Measurements from ENCODE around the gene TFF3.

Gene TFF3

DNA sequence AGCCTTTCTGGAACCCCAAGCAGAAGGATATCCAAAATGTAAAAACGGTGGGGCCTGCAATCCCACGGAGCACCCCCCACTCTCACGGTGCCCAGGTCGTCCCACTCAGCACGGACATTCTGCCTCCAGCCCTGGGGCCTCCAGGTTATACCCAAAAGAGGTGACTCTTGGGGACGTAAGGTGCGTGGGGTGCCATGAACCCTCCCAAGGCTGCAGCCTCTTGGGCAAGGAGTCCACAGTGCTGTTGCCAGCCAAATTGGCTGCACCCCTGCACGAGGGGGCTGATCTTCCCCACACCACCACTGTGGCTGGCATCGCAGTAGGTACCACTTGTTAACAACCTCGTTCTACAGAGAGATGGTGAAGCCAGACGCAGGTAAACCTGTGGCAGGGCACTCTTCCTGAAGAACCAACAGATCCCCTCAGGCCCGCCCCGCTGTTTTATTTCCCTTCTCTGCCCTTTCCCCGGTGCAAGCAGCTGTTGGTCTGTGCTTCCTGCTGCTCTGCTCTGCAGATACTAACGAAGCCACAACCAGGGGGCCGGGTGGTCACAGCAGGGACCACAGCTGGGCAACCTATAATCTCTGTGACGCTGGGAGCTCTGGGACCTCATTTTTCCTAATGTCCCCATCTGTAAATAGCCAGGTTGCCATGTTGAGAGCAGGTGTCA, 8.7 kb downstream of the TFF3 start:
- in situ Hi-C loops (cut with MboI; ENCODE audit: low sequenced_read_pairs, unreplicated experiment), result no loop called here
- no peak for DNase-seq (ENCODE audit: low spot score)

DNA sequence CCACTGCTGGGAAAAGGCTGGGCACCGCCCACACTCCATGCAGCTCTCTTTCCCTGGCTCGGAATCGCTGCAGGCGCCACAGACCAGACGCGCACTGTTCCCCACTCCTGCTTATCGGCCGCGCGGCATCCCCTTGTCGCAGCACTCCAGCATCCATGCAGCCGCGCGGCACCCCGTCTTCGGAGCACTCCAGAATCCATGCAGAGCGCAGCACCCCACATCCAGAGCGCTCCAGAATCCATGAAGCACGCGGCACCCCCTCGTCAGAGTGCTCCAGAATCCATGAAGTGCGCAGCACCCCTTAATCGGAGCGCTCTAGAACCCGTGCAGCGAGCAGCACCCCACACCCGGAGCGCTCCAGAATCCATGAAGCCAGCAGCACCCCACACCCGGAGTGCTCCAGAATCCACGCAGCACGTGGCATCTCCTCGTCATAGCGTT, 9.5 kb downstream of the TFF3 start:
- no peak for TF ChIP-seq CTCF (IDR thresholded peaks at IDR 0.05; ENCODE audit: borderline replicate concordance, control extremely low read depth, extremely low read depth, insufficient read depth, missing control alignments)
- DNase-seq (ENCODE audit: low spot score), result no peak
- in situ Hi-C loops (cut with MboI; ENCODE audit: low sequenced_read_pairs, unreplicated experiment), result no loop called here

More for the DNA sequence above, 8.7 kb downstream of the TFF3 start:
- no peak for TF ChIP-seq CTCF (IDR thresholded peaks at IDR 0.05; ENCODE audit: borderline replicate concordance, control extremely low read depth, extremely low read depth, insufficient read depth, missing control alignments)

GRCh38 chr21:42304556-42305454, 10.4 kb downstream of the TFF3 start:
- no peak for TF ChIP-seq CTCF (IDR thresholded peaks at IDR 0.05; ENCODE audit: borderline replicate concordance, control extremely low read depth, extremely low read depth, insufficient read depth, missing control alignments)
- DNase-seq (ENCODE audit: low spot score), result no peak
- in situ Hi-C loops (cut with MboI; ENCODE audit: low sequenced_read_pairs, unreplicated experiment), result no loop called here

- in situ Hi-C loops (cut with MboI; ENCODE audit: low sequenced_read_pairs, unreplicated experiment), result no loop called here
- no peak for DNase-seq (ENCODE audit: low spot score)
- TF ChIP-seq CTCF (IDR thresholded peaks at IDR 0.05; ENCODE audit: borderline replicate concordance, control extremely low read depth, extremely low read depth, insufficient read depth, missing control alignments), result no peak
Observed at GRCh38 chr21:42303443-42303842, 11.8 kb downstream of the TFF3 start.

GRCh38 chr21:42302794-42303193, 12.4 kb downstream of the TFF3 start:
- DNase-seq (ENCODE audit: low spot score), result no peak
- TF ChIP-seq CTCF (IDR thresholded peaks at IDR 0.05; ENCODE audit: borderline replicate concordance, control extremely low read depth, extremely low read depth, insufficient read depth, missing control alignments), result no peak
- in situ Hi-C loops (cut with MboI; ENCODE audit: low sequenced_read_pairs, unreplicated experiment), result no loop called here

DNA sequence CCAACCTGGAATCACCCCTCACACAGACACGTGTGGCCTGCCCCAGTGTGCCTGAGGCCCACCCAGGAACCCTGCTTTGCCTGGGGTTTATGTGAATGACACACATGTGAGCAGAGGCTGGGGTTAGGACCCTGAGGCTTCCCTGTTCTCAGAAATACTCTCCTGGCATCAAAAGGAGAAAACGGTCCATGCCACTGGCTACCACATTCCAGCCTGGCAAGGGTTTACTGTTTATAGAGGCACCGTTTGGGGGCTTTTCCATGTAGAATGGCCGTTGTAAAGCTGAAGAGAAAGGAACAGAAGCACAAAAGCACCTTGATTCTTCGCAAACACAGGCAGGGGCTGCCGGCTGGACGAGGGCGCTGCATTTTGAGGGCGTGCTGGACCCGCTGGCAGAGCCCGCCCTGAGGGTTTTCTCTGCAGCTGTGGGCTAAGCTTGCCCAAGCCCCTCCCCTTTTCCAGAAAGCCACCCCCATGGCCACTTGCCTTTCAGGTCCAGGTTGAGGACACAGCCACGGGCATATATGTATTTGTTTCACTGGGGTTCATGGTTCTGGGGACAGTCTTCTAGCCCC, 13.0 kb downstream of the TFF3 start:
- in situ Hi-C loops (cut with MboI; ENCODE audit: low sequenced_read_pairs, unreplicated experiment), result no loop called here
- no peak for TF ChIP-seq CTCF (IDR thresholded peaks at IDR 0.05; ENCODE audit: borderline replicate concordance, control extremely low read depth, extremely low read depth, insufficient read depth, missing control alignments)
- DNase-seq (ENCODE audit: low spot score), result no peak

All from GM13976 (cell line).